HG02678 (cell line): Measurements from ENCODE around the gene ZNF521.
A peak's percentile ranks its signal among the peaks of the same experiment; 100 is the strongest.

Experiments
- ATAC-seq: cut with Tn5 transposase; IDR thresholded peaks from one replicate; pipeline ENCODE4 v1.9.1; 2021; ENCODE audit warnings: mild to moderate bottlenecking, moderate library complexity; ENCODE audit not compliant: unreplicated experiment

Gene ZNF521

GRCh38 chr18:25230658-25231326, 121.2 kb downstream of the ZNF521 start:
- peak; percentile 71 for ATAC-seq

DNA sequence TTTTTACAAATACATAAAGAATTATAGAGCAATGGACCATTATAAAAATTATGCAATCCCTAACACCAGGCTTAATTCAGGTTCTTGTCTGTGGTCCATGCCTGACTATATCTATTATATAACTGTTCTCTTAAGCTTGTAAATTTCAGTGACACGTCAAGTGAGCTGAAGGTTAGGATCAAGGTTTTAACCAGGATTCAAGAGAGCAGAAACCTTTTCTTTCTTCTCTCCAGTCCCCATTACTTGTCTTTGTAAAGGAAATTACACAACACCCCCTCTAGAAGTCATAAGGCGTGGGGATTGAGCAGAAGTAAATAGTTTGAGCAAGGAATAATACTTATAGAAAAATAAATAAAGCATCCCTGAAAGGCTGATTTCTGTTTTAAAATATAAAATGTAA, 122.0 kb downstream of the ZNF521 start:
- no peak for ATAC-seq

DNA sequence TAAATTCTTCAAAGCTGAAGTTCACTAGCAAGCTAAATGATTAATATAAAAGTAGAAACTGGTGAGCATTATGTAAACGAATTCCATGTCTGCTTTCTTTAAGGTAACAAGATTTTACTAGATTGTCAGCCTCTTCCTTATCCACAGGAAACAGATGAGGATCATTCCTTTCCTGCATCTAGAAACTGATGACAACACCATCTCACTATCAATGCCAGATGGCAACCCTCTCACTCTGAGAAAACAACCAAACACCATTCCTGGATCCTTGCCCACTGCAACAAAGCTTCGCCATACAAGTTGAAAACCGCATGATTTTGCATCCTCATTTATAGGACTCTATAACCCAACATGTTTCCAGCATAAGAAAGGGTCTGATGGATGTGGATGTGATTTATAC, 122.9 kb downstream of the ZNF521 start:
- ATAC-seq = no peak

DNA sequence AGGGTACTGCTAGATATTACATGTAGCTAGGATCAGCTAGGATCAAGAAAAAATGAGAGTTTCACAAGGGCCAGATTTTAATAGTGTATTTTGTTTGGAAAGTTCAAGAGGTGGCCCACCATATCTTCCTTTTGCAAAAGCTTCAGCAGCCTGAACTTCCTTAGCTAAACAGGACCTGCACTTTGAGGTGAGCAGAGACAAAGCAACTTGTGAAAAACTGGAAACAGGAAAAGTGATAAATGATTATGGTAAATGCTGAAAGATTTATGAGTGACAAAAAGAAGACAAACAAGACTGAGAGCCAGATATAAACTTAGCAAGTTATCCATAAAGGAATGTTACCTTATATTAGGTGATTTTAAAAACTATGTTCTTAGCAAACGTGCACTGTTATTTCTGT, 123.6 kb downstream of the ZNF521 start:
- no peak for ATAC-seq

DNA sequence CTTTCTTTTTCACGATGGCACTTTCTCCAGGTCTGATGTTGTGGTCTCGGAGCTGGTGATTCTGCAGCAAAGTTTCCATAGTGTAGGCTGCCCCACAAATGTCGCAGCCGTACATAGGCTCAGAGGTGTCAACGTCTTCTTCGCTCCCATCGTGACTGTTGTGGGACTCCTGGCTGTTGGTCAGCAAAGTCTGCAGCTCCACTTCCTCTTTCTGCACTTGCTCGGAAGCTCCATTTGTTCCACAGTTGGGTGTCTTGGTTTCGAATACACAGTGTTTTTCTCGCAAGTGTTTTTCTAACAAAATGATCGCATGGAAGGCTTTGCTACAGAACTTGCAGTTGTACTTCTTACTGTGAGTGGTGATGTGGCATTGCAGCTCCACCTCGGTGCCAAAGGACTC, 126.8 kb downstream of the ZNF521 start:
- ATAC-seq = no peak

GRCh38 chr18:25223899-25224886, 127.8 kb downstream of the ZNF521 start:
- ATAC-seq = no peak

GRCh38 chr18:25223211-25223610, 128.8 kb downstream of the ZNF521 start:
- no peak for ATAC-seq

GRCh38 chr18:25222648-25223047, 129.3 kb downstream of the ZNF521 start:
- ATAC-seq = no peak

DNA sequence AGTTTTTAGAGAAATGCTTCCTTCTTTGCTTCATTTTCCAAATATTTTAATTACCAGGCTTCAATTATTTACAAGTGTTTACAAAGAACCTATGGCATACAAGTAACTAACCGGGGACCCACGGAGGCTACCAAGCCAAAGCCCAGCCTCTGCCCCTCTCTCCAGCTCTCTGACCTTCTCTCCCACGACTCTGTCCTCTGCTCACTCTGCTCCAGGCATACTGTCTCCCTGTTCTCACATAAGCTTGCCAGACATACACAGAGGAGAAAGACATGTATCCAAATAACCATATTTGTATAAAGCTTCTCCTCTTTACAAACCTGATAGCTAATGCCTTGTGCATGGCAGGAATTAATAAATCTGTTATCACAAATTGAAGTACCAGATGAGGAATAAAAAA, 141.3 kb downstream of the ZNF521 start:
- no peak for ATAC-seq

DNA sequence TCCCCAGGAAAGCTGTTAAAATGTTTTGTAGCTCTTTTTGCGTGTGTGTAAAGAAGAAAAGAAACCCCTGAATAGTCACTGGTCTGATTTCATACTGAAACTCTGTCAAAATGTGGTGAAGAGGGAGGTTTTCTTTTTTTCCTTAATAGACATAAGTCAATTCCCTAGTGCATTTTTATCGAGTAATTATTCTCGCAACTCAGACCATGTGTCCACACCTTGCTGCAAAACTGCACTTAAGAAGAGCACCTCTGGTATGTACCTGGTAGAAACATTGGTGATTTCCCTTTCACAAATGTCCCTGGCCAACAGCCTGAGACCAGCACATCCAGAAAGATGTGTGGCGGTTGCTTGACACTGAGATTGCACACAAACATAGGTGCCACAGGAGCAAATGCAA, 159.9 kb downstream of the ZNF521 start:
- no peak for ATAC-seq

GRCh38 chr18:25190472-25190871, 161.5 kb downstream of the ZNF521 start:
- ATAC-seq = peak; percentile 53

DNA sequence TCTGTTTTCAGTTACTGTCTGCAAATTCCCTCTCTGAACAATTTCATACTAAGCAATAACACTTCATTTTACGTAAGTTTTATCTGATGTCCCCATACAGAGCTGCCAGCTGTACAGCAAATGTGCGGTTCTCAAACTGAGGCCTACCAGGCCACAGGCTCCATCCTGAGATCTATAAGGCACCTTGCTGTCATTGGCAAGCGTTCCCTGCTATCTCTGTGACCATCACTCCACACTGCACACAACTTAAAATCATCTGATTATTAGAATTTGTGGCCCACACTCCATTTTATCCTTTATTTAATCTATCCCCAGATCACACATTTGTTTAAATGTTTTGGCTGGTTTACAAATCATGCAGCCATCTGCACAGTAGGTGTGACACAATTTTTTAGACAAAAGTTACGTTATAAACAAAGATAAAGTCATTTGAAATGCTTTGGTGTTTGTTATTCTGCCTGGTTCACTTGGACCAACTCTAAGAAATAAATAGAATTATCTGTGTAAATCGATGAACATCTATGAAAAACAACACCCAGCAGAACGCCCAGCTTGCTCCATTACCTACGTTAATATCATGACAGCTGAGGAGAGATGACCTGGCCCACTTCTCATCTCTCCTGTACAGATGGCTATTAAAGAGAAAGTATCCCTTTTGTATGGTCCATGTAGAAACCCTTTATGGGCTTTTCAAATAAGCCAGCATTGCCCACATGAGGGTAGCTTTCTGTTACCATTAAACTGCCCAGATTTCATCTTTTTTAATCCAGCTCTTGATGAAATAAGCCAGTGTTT, 162.4 kb downstream of the ZNF521 start:
- ATAC-seq = no peak

- ATAC-seq = no peak
These were observed 164.3 kb downstream of the ZNF521 start for GRCh38 chr18:25187521-25188192.

GRCh38 chr18:25186871-25187270, 165.1 kb downstream of the ZNF521 start:
- ATAC-seq = no peak

DNA sequence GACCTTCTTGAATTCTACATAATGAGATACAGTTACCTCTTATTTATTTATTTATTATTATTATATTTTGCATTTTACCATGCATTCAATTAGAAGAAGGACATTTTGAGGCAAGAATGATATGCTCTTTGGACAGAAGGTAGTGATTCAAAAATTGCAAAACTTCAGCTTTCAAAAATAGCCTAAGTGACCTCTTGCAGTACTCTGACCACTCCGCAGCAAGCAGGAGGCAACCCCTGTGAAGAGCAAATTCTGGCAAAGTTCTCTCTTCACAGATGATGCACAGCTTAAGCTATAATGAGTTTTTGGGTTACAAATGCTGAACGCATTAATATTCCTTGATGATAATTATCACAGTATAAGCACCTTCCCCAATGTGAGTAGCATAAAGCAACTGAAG, 170.0 kb downstream of the ZNF521 start:
- no peak for ATAC-seq

DNA sequence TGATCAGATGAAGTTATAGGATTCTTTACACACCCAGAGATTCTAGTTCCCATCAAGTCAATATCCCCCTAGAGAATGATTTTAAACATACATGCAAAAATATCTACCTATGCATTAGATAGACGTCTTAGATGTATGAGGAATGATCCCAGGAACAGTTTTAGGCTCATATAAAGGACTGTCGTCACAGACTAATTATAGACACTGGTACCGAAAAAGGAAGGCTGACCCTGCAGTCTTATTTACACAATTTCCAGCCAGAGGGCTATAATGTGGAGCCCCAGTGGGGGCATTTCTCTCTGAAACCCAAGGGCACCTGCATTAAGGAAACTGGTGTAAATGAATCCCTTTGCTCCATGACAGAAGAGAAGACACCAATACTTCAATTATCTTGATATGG, 170.4 kb downstream of the ZNF521 start:
- ATAC-seq = no peak

DNA sequence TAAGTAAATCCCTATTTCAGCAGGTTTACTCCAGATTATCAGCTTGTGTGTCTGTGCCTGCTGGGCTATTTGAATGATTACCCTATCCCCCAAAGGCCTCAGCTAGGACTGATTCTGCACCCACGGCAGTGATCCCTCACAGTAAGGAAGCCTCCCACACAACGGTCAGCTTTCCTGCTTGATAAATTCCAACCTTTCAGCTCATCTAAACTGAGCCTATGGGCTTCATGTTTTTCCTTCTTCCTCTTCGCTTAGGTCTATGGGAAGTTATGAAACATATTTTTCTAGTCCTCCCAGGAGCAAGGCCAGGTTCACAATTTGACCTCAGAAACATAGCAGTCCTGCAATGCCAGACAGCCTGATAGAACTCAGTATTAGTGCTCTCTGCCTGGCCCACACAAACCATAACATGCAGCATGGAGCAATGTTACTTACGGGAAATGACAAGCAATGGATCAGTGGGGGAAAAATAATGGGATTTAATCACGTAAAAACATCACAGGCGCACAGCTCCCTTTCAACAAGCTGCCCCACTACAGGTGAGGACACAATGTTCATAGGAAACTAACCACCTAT, 170.9 kb downstream of the ZNF521 start:
- no peak for ATAC-seq

DNA sequence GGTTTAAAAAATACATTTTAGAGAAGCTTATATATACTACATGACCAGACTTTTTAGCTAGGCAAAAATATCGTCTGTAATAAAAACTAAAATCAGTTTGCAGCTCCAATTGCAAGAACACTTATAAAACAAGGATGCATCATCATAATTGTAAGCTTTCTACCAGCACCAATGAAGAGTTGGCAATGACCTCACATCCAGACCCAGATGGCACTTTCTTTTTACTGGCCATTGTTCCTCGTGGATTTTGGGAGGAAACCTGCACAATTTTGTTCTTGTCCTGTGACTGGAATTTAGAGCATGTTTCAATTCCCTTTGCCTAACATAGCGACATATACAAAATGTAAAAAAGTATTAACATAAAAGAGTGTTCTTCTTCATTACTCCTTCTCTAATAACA, 174.3 kb downstream of the ZNF521 start:
- ATAC-seq = no peak

DNA sequence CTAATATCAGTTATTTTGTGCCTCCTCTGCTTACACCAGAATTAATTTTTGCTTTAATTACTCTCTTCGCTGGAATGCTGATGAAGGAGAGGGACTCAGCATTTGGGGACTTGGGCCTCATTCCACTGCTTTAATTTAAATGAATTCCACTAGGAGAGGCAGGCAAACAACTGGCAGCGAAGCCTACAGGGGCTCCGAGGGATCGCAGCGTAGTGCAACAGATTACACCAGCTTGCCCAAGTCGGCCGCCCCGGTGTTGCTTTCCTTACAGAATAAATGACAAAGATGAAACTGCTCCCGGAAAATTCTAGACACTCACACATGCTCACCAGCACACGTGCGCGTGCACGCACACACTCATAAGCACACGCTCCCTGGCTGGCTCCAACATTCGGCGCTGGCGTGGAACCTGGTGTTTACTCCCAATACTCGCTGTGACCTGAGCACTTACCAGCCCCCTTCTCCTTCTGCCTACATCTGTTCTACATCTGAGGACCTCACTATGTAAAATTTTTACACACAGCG, 175.4 kb downstream of the ZNF521 start:
- ATAC-seq = no peak
